Keratinocyte (primary cell): ENCODE measurements around the gene DBX2.

Experiments used
- CTCF ChIP-seq, 3 experiments: IDR thresholded peaks in 1 of 3; conservative IDR thresholded peaks in 1 of 3; optimal IDR thresholded peaks in 1 of 3; 2 replicates in 2 of 3; 3 replicates in 1 of 3; pipeline versions ENCODE3 to v1.5.1; 2011; ENCODE audit warnings: low read length in 3 of 3, mild to moderate bottlenecking in 3 of 3, moderate library complexity in 2 of 3, control low read depth in 1 of 3, inconsistent platforms in 1 of 3; ENCODE audit not compliant: insufficient read depth in 2 of 3; ENCODE audit errors: extremely low read depth in 1 of 3
- EZH2 ChIP-seq: IDR thresholded peaks from one replicate; pipeline ENCODE4 v1.6.1; 2012; ENCODE audit warnings: inconsistent platforms, mild to moderate bottlenecking, low read length, moderate library complexity

GRCh38 chr12:45060976-45061375 is 10.1 kb upstream of the DBX2 start:
- TF ChIP-seq CTCF (optimal IDR thresholded peaks at IDR 0.05 in 1 of 3, IDR thresholded peaks at IDR 0.05 in 1 of 3, conservative IDR thresholded peaks at IDR 0.05 in 1 of 3; ENCODE audit: extremely low read depth in 1 of 3, insufficient read depth in 2 of 3, low read length in 3 of 3) (no peak), EZH2 (no peak)
